Body of pancreas (tissue), 4 donors: ENCODE results near the gene PPFIA1. TPM values are rescaled to one million over a fixed set of nuclear protein-coding genes. Genes with fewer than 3 reads are reported as not detected.

Experiments
- ATAC-seq: fragments of 150-250 bp; one replicate; pipeline ENCODE4 v1.9.1; 2016
- DNase-seq, 4 donors: peaks; one replicate each; pipeline ENCODE4 v3.0.0-alpha.2; 2019
- H3K27ac ChIP-seq, 4 donors: fragments of 200-600 bp; sonication (generic); 1 replicate in 3 of 4; 2 replicates in 1 of 4; pipeline versions ENCODE4 v1.5.1 to v1.6.1; 2016 to 2019; ENCODE audit warnings: mild to moderate bottlenecking in 1 of 4, mixed read lengths in 1 of 4, moderate library complexity in 1 of 4
- H3K27me3 ChIP-seq, 2 donors: fragments of 200-600 bp; sonication (generic); one replicate each; pipeline ENCODE4 v1.6.0; 2016; ENCODE audit warnings: mild to moderate bottlenecking in 1 of 2
- H3K36me3 ChIP-seq, 2 donors: fragments of 200-600 bp; sonication (generic); replicated peaks in 1 of 2; 2 replicates each; pipeline ENCODE4 v1.5.1; 2016; ENCODE audit warnings: low read depth in 2 of 2; ENCODE audit not compliant: insufficient read depth in 1 of 2
- H3K4me1 ChIP-seq: fragments of 200-600 bp; sonication (generic); one replicate; pipeline ENCODE4 v1.6.0; 2016
- H3K4me3 ChIP-seq, 2 donors: fragments of 200-600 bp; sonication (generic); 1 replicate in 1 of 2; 2 replicates in 1 of 2; pipeline ENCODE4 v1.5.1; 2016 to 2019
- H3K9me3 ChIP-seq, 3 donors: fragments of 200-600 bp; sonication (generic); 1 replicate in 2 of 3; 2 replicates in 1 of 3; pipeline ENCODE4 v1.5.1; 2016
- CTCF ChIP-seq, 7 experiments: fragments of 450-650 bp in 4 of 7; fragments of 200-600 bp in 3 of 7; sonication (generic) in 3 of 7; IDR thresholded peaks; one replicate each; pipeline ENCODE4 v1.5.1; 2016 to 2019; ENCODE audit warnings: antibody characterized with exemption in 7 of 7
- POLR2A ChIP-seq, 3 donors: fragments of 450-650 bp; IDR thresholded peaks; one replicate each; pipeline ENCODE4 v1.6.1; 2016; ENCODE audit warnings: antibody characterized with exemption in 3 of 3, mild to moderate bottlenecking in 2 of 3
- WGBS, 2 donors: methylation state at CpG; one replicate each; pipeline ENCODE4 v1.1.5; 2017; 5-methylcytosine and 5-hydroxymethylcytosine counted together
- intact Hi-C: fragments of 100-400 bp; cut with DNase I; formaldehyde crosslinking; loops from one replicate; pipeline ENCODE4 v1.15.1; 2023
- total RNA-seq, 2 donors: library from RNA; depleted of rRNA; stranded (reverse); fragments of >200 nt; gene quantifications; one replicate each; pipeline ENCODE4 v1.1.0, GENCODE V29; 2016

The PPFIA1 gene
- total RNA-seq, 2 donors from 2014 or later = 22.1 to 29.3 TPM

DNA sequence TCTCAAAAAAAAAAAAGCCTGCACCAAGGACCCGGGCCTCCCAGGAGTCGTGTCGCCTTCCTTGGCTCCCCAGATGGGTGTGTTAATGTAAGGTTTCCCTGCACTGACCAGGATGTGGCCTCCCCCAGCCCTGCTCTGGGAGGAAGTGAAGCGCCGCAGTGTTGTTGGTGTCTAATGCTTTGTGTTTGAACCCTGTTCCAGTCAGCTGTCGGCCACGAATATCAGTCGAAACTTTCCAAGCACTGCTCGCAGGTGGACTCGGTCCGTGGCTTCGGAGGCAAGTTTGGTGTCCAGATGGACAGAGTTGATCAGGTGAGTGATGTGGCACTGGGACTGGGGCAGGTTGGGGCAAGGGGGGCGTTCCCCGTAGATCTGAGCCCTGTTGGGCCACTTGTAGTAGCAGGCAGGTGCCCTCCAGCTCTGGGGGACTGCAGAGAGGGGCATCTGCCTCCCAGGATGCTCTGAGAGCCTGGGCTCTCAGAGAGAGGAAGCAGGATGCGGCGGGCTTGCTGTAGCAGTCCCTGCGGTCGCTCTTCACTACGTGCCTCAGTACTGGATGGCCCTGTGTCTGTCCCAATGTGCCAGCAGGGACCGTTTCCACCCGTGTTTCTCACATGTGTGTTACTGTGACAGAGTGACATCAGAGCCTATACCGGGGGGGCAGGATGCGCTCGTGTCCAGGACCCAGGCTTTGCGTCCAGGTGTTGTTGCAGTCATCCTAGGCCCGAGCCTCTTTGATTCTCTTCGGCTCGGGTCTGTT lies 144.0 kb downstream of the PPFIA1 start:
- no peak for DNase-seq
- Histone ChIP-seq H3K4me1 (no peaks in the 10 kb centered on the region), H3K9me3 (no peaks in the 10 kb centered on the region), H3K27me3 (no peaks in the 10 kb centered on the region), H3K4me3 (no peak overlapping the region), H3K36me3 (peaks cover 19 to 45% of the 10 kb centered on the region in 2 donors), H3K27ac (no peak overlapping the region)
- intact Hi-C loops = no loop called here
- 91 to 93% methylated on average over 15 to 28 of the region's 28 CpGs for WGBS, 2 donors
- no peak for ATAC-seq
- TF ChIP-seq CTCF (IDR thresholded peaks at IDR 0.05) (no peak), POLR2A (IDR thresholded peaks at IDR 0.05) (no peak)

DNA sequence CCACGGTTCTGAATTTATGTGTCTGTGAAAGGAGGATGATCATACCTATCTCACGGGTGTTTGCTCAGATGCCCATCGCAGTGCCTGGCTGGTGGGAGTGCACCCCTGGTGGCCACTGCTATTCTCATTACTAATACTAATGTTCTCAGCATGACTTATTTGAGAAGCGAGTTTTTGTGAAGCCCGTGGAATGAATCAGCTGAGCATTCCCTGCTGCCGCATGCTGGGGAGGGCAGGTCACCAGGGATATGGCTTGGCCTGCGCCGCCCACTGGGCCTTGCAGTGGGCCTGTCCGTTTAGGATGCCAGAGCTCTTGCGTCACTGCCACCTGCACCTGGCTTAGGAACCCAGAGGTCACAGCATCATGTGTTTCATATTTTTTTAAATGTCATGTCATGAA lies 144.7 kb downstream of the PPFIA1 start:
- peak in 1 of 4 donors; percentile 31 for DNase-seq
- Histone ChIP-seq H3K27ac (no peak overlapping the region), H3K4me1 (no peaks in the 10 kb centered on the region), H3K9me3 (no peaks in the 10 kb centered on the region), H3K4me3 (no peak overlapping the region), H3K36me3 (peaks cover 19 to 43% of the 10 kb centered on the region in 2 donors), H3K27me3 (no peaks in the 10 kb centered on the region)
- 72 to 88% methylated on average over 8 to 10 of the region's 10 CpGs for WGBS, 2 donors
- no peak for ATAC-seq
- TF ChIP-seq POLR2A (IDR thresholded peaks at IDR 0.05) (no peak), CTCF (IDR thresholded peaks at IDR 0.05) (no peak)
- intact Hi-C loops = no loop called here

DNA sequence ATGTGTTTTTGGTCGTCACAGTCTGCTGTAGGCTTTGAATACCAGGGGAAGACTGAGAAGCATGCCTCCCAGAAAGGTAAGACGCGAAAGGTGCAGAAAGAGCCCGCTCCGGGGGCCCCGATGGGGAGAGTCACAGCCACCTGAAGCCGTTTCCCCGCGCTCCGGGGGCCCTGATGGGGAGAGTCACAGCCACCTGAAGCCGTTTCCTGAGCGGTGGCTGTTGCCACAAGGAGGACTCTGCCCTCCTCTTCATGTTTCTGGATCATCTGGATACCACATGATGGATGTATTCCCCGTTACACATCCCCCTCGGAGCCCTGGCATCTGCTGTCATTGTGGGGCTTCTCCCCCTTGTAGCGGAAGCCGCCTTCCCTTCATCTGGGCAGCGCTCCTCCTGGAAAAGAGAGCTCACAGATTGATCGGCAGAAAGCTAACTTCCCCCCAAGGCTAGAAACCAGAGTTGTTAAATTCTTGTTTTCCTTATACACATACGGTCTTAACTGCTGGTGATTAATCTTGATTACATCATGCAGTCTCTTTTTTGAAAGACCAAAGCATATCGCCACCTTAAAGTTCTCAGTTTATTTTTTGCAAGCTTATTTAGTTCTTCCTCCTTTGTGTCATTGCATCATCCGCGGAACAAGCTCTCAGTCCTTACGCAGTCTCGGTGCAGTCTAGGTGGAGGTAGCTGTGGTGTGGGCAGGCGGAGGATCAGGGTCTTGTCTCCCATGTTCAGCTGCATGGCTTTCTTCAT lies 145.3 kb downstream of the PPFIA1 start:
- no peaks in the 10 kb centered on the region for H3K4me1 ChIP-seq
- no peak overlapping the region for H3K27ac ChIP-seq
- ATAC-seq (no peak), DNase-seq (no peak)
- TF ChIP-seq POLR2A (IDR thresholded peaks at IDR 0.05) = no peak
- TF ChIP-seq CTCF (IDR thresholded peaks at IDR 0.05) = no peak
- intact Hi-C loops = no loop called here
- H3K9me3 ChIP-seq = no peaks in the 10 kb centered on the region
- no peaks in the 10 kb centered on the region for H3K27me3 ChIP-seq
- WGBS, 2 donors = 78 to 92% methylated on average over 24 to 25 of the region's 25 CpGs
- no peak overlapping the region for H3K4me3 ChIP-seq
- H3K36me3 ChIP-seq = peaks cover 17 to 38% of the 10 kb centered on the region in 2 donors

GRCh38 chr11:70416881-70417280 lies 146.4 kb downstream of the PPFIA1 start:
- H3K36me3 ChIP-seq = peaks cover 8 to 38% of the 10 kb centered on the region in 2 donors
- H3K4me3 ChIP-seq = no peak overlapping the region
- H3K9me3 ChIP-seq = no peaks in the 10 kb centered on the region
- WGBS, 2 donors = 92 to 96% methylated on average over 20 of the region's 20 CpGs
- no peaks in the 10 kb centered on the region for H3K27me3 ChIP-seq
- intact Hi-C loops = no loop called here
- DNase-seq (no peak), ATAC-seq (no peak)
- TF ChIP-seq CTCF (IDR thresholded peaks at IDR 0.05) (no peak), POLR2A (IDR thresholded peaks at IDR 0.05) (no peak)
- no peaks in the 10 kb centered on the region for H3K4me1 ChIP-seq
- no peak overlapping the region for H3K27ac ChIP-seq
